HFF-Myc (cell line): ENCODE results near the gene RYR2.
"Not testable (repeated sequence)": the region's sequence is repeated elsewhere in the genome, so short reads cannot be mapped to it uniquely, and the experiment has no call there.

ENCODE experiments used
- DNase-seq: peaks from one replicate; pipeline ENCODE4 v3.0.0-alpha.2; 2011; ENCODE audit warnings: low read depth; ENCODE audit errors: extremely low read depth
- H3K4me3 ChIP-seq: replicated peaks from 2 replicates; pipeline ENCODE4 v1.5.1; 2011; ENCODE audit warnings: low read depth, mild to moderate bottlenecking, control low read depth, low read length
- TF ChIP-seq, protein P1 (sequence below): IDR thresholded peaks from 2 replicates; pipeline ENCODE4 v1.5.1; 2012; ENCODE audit warnings: mild to moderate bottlenecking, low read depth, low read length, control low read depth; ENCODE audit errors: missing control alignments

RYR2 gene

DNA sequence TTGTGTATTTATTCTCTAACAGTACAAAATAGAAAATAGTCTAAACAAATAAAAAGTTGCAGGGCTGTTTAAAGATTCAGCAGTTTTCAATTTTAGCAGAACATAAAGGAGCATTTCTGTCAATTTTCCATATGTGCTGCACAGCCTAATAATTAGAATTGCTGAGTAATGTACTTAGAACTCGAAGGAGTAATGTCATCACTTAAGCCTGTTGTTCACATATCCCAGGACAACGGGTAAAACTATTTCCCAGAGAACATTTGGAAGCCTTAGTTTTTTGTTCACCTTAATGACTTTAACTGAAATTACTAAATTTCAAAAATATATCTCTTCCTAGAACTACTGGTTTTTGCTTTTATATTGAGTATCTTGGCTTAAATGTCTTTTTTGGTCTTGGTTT lies 767.1 kb downstream of the RYR2 start:
- no peak for DNase-seq
- H3K4me3 ChIP-seq: no peak overlapping the region
- TF ChIP-seq, protein P1, sequence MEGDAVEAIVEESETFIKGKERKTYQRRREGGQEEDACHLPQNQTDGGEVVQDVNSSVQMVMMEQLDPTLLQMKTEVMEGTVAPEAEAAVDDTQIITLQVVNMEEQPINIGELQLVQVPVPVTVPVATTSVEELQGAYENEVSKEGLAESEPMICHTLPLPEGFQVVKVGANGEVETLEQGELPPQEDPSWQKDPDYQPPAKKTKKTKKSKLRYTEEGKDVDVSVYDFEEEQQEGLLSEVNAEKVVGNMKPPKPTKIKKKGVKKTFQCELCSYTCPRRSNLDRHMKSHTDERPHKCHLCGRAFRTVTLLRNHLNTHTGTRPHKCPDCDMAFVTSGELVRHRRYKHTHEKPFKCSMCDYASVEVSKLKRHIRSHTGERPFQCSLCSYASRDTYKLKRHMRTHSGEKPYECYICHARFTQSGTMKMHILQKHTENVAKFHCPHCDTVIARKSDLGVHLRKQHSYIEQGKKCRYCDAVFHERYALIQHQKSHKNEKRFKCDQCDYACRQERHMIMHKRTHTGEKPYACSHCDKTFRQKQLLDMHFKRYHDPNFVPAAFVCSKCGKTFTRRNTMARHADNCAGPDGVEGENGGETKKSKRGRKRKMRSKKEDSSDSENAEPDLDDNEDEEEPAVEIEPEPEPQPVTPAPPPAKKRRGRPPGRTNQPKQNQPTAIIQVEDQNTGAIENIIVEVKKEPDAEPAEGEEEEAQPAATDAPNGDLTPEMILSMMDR: no peak

DNA sequence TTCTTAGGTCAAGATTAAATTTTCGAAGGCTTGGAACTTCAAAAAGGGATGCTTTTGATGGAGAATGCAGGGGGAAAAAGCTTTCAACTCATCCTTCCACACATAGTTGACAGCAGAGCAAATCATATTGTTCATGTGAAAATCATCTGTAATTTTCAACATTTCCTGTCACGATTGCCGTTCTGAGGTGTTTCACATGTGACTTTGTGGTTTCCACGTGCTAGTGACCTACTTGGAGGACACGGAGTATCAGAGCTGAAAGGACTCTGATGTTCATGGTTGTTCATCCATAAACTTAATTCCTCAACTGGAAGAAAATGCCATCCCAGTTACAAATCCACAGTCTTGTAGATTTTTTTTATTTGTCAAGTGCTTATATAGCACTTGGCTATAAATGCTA lies 769.6 kb downstream of the RYR2 start:
- H3K4me3 ChIP-seq: no peak overlapping the region
- no peak for DNase-seq
- TF ChIP-seq, protein P1: no peak

DNA sequence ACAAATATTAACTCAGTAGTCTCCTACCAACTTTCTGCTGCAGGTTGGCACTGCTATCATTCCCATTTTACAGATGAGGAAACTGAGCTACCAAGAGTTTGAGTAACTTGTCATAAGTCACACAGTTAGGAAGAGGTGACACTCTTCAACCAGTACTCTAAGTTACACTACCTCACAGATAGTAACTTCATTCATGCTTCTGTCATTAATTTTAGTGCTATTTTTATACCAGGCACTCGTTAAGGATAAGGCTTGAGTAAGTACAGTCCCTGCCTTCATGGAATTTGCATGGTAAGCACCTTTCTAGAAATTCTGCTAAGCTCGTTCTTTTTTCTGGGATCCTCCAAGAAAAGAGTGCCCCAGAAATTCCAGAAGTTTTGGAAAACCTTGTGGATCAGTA lies 770.1 kb downstream of the RYR2 start:
- no peak for DNase-seq
- TF ChIP-seq, protein P1: no peak
- H3K4me3 ChIP-seq: no peak overlapping the region

DNA sequence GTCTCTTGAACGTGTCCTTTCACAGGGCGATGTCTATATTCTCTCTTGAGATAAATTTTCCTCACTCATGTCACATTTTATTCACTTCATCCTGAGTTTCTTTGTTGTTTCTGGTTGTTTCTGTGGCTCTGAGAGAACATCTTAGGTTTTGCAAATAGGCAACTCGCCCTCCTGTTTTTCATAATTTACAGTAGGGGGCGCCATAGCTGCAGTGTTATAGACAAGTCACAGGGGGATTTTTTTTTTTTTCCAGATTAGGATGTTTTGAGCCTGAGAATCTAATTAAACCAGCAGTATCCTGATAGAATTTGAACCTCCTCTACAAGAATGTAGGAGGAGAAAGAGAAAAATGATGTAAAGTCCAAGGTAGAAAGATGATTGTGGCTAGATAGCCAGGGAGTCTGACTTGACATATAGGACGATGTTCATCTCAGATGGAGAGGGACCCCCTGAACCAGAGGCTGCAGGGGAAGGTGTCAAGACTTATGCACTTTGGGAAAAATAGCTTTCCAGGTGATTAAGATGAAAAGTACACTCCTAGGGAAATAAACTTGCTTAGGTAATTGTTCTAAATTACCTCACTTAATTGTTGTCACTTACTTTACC lies 772.4 kb downstream of the RYR2 start:
- TF ChIP-seq, protein P1: no peak
- DNase-seq: no peak
- H3K4me3 ChIP-seq: no peak overlapping the region

DNA sequence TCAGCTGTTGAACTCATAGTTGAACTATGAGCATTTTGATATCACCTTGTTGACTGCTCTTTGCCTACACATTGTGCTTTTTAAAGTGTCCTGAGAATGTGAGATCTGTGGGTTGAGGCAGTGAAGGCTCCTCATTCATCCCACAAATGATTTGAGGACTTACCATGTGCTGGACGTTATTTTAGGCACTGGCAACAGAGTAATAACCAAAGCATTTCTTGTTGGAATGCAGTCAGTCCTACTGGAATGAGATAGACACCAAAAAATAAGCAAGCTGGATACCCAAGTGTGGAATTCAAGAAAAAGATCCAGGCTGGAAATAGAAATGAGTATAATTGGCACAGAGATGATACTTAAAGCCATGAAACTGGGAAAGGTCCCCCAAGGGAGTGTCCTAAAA lies 775.3 kb downstream of the RYR2 start:
- H3K4me3 ChIP-seq: no peak overlapping the region
- DNase-seq: no peak
- TF ChIP-seq, protein P1: no peak

DNA sequence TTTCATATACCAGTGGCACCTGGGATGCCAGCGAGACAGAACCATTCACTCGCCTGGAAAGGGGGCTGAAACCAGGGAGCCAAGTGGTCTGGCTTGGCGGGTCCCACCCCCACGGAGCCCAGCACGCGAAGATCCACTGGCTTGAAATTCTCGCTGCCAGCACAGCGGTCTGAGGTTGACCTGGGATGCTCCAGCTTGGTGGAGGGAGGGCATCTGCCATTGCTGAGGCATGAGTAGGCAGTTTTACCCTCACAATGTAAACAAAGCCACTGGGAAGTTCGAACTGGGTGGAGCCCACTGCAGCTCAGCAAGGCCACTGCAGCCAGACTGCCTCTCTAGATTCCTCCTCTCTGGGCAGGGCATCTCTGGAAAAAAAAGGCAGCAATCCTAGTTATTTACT lies 778.6 kb downstream of the RYR2 start:
- not testable (repeated sequence) for H3K4me3 ChIP-seq, DNase-seq

DNA sequence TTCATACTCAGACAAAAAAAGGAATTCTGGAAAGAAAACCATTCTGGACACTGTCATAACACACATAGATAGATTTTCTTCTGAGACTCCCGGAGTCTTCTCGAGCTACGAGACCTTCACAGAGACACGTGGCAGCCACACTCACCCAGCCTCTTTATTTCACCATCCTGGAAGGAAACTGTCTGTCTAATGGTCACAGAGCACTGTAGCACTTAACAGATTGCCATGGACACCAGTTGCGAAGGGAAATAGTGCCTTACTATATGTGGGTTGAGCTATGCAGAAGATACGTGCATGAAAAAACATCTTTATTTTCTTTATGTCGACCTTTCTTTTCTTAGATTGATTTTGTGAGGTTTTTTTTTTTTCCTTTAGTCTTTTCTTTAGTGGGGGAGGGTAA lies 790.9 kb downstream of the RYR2 start:
- DNase-seq: no peak
- no peak overlapping the region for H3K4me3 ChIP-seq
- TF ChIP-seq, protein P1: no peak
